ENCODE data around the gene SHISA9.

The SHISA9 gene

GRCh38 chr16:13269359-13269758, 368.0 kb downstream of the SHISA9 start:
- no peak for DNase-seq (ENCODE audit: low read depth in 2 of 2)

- DNase-seq (ENCODE audit: low read depth in 2 of 2) = no peak
These were observed 368.6 kb downstream of the SHISA9 start for GRCh38 chr16:13269905-13270528.

GRCh38 chr16:13270602-13271001, 369.2 kb downstream of the SHISA9 start:
- DNase-seq (ENCODE audit: low read depth in 2 of 2) = no peak

- no peak for DNase-seq (ENCODE audit: low read depth in 2 of 2)
These were observed 388.1 kb downstream of the SHISA9 start for GRCh38 chr16:13289515-13289914.
